Measurements from ENCODE around the gene FTSJ1.

- TF ChIP-seq, protein P1, sequence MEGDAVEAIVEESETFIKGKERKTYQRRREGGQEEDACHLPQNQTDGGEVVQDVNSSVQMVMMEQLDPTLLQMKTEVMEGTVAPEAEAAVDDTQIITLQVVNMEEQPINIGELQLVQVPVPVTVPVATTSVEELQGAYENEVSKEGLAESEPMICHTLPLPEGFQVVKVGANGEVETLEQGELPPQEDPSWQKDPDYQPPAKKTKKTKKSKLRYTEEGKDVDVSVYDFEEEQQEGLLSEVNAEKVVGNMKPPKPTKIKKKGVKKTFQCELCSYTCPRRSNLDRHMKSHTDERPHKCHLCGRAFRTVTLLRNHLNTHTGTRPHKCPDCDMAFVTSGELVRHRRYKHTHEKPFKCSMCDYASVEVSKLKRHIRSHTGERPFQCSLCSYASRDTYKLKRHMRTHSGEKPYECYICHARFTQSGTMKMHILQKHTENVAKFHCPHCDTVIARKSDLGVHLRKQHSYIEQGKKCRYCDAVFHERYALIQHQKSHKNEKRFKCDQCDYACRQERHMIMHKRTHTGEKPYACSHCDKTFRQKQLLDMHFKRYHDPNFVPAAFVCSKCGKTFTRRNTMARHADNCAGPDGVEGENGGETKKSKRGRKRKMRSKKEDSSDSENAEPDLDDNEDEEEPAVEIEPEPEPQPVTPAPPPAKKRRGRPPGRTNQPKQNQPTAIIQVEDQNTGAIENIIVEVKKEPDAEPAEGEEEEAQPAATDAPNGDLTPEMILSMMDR (conservative IDR thresholded peaks at IDR 0.05; ENCODE audit: low read length) = no peak
- no peak for TF ChIP-seq EZH2phosphoT487 (IDR thresholded peaks at IDR 0.05; ENCODE audit: borderline replicate concordance, low read depth, low read length)
Measured at GRCh38 chrX:48461830-48462229, 14.2 kb upstream of the FTSJ1 start.
